ENCODE measurements around the gene TLR6. TPM values are rescaled to one million over a fixed set of nuclear protein-coding genes. Genes with fewer than 3 reads are reported as not detected.
"Not testable (repeated sequence)": the region's sequence is repeated elsewhere in the genome, so short reads cannot be mapped to it uniquely, and the experiment has no call there.

The TLR6 gene
- total and polyA plus RNA-seq, 2 experiments from 2014 or later: 0.24 to 1.1 TPM

- no peaks in the 10 kb centered on the region for H3K79me2 ChIP-seq
- TF ChIP-seq EZH2phosphoT487 (IDR thresholded peaks at IDR 0.05; ENCODE audit: low read depth, severe bottlenecking, unreplicated experiment) (no peak), EZH2 (IDR thresholded peaks at IDR 0.05; ENCODE audit: borderline replicate concordance) (no peak), CTCF (IDR thresholded peaks at IDR 0.05; ENCODE audit: poor library complexity) (no peak)
- 88% methylated on average over 6 of the region's 6 CpGs for WGBS (ENCODE audit: low lambda C conversion rate, missing lambda C conversion rate)
- H3K27ac ChIP-seq: no peak overlapping the region
- H3K4me1 ChIP-seq (ENCODE audit: insufficient read depth): no peaks in the 10 kb centered on the region
- no peak for DNase-seq (ENCODE audit: low spot score)
- H3K36me3 ChIP-seq (replicated peaks; ENCODE audit: insufficient read depth, low read depth): no peaks in the 10 kb centered on the region
- H2AFZ ChIP-seq: no peak overlapping the region
- H3K4me3 ChIP-seq: no peak overlapping the region
- no peaks in the 10 kb centered on the region for H3K27me3 ChIP-seq
- no peaks in the 10 kb centered on the region for H3K9me3 ChIP-seq (ENCODE audit: low read depth)
- no peaks in the 10 kb centered on the region for H3K9me2 ChIP-seq (replicated peaks; ENCODE audit: insufficient read depth)
- H4K20me1 ChIP-seq (ENCODE audit: insufficient read depth, poor library complexity, severe bottlenecking): no peaks in the 10 kb centered on the region
- no peak overlapping the region for H3K4me2 ChIP-seq
Measured at GRCh38 chr4:38811297-38811696, 45.3 kb downstream of the TLR6 start.

- H3K27ac ChIP-seq; H3K4me1 ChIP-seq (ENCODE audit: insufficient read depth); H3K36me3 ChIP-seq (replicated peaks; ENCODE audit: insufficient read depth, low read depth); H3K4me2 ChIP-seq; H3K79me2 ChIP-seq; H3K27me3 ChIP-seq; H2AFZ ChIP-seq; DNase-seq (ENCODE audit: low spot score); H3K9me2 ChIP-seq (replicated peaks; ENCODE audit: insufficient read depth); H4K20me1 ChIP-seq (ENCODE audit: insufficient read depth, poor library complexity, severe bottlenecking); H3K4me3 ChIP-seq; H3K9me3 ChIP-seq (ENCODE audit: low read depth): not testable (repeated sequence)
- 98% methylated on average over 9 of the region's 29 CpGs for WGBS (ENCODE audit: low lambda C conversion rate, missing lambda C conversion rate)
Measured at GRCh38 chr4:38807462-38807861, 49.2 kb downstream of the TLR6 start.

- H3K4me3 ChIP-seq; H3K9me3 ChIP-seq (ENCODE audit: low read depth); H3K27ac ChIP-seq; H3K27me3 ChIP-seq; H3K79me2 ChIP-seq; H3K4me1 ChIP-seq (ENCODE audit: insufficient read depth); H3K36me3 ChIP-seq (replicated peaks; ENCODE audit: insufficient read depth, low read depth); H4K20me1 ChIP-seq (ENCODE audit: insufficient read depth, poor library complexity, severe bottlenecking); H3K9me2 ChIP-seq (replicated peaks; ENCODE audit: insufficient read depth); H3K4me2 ChIP-seq; DNase-seq (ENCODE audit: low spot score); H2AFZ ChIP-seq: not testable (repeated sequence)
- 98% methylated on average over 9 of the region's 9 CpGs for WGBS (ENCODE audit: low lambda C conversion rate, missing lambda C conversion rate)
Measured at GRCh38 chr4:38806251-38806650, 50.4 kb downstream of the TLR6 start.

- no peaks in the 10 kb centered on the region for H3K79me2 ChIP-seq
- H3K9me2 ChIP-seq (replicated peaks; ENCODE audit: insufficient read depth): no peaks in the 10 kb centered on the region
- 86% methylated on average over 5 of the region's 5 CpGs for WGBS (ENCODE audit: low lambda C conversion rate, missing lambda C conversion rate)
- H3K4me3 ChIP-seq: no peak overlapping the region
- H2AFZ ChIP-seq: no peak overlapping the region
- TF ChIP-seq EZH2 (IDR thresholded peaks at IDR 0.05; ENCODE audit: borderline replicate concordance): no peak
- no peak for DNase-seq (ENCODE audit: low spot score)
- H3K9me3 ChIP-seq (ENCODE audit: low read depth): no peaks in the 10 kb centered on the region
- no peaks in the 10 kb centered on the region for H3K36me3 ChIP-seq (replicated peaks; ENCODE audit: insufficient read depth, low read depth)
- H3K4me2 ChIP-seq: no peak overlapping the region
- H3K4me1 ChIP-seq (ENCODE audit: insufficient read depth): peaks cover 7% of the 10 kb centered on the region
- H3K27me3 ChIP-seq: no peaks in the 10 kb centered on the region
- H3K27ac ChIP-seq: no peak overlapping the region
- H4K20me1 ChIP-seq (ENCODE audit: insufficient read depth, poor library complexity, severe bottlenecking): no peaks in the 10 kb centered on the region
Measured at GRCh38 chr4:38805530-38806145, 51.0 kb downstream of the TLR6 start.

- H3K4me1 ChIP-seq (ENCODE audit: insufficient read depth): peaks cover 7% of the 10 kb centered on the region
- H2AFZ ChIP-seq: peak within 1 kb of the TSS; percentile 46
- TF ChIP-seq CTCF (IDR thresholded peaks at IDR 0.05; ENCODE audit: poor library complexity): peak; percentile 58
- no peak for TF ChIP-seq EZH2 (IDR thresholded peaks at IDR 0.05; ENCODE audit: borderline replicate concordance)
- no peaks in the 10 kb centered on the region for H3K36me3 ChIP-seq (replicated peaks; ENCODE audit: insufficient read depth, low read depth)
- H3K9me3 ChIP-seq (ENCODE audit: low read depth): no peaks in the 10 kb centered on the region
- H3K27ac ChIP-seq: peak within 1 kb of the TSS; percentile 58
- H3K79me2 ChIP-seq: no peaks in the 10 kb centered on the region
- no peaks in the 10 kb centered on the region for H4K20me1 ChIP-seq (ENCODE audit: insufficient read depth, poor library complexity, severe bottlenecking)
- no peaks in the 10 kb centered on the region for H3K9me2 ChIP-seq (replicated peaks; ENCODE audit: insufficient read depth)
- H3K27me3 ChIP-seq: no peaks in the 10 kb centered on the region
- peak within 1 kb of the TSS; percentile 54 for H3K4me2 ChIP-seq
- WGBS (ENCODE audit: low lambda C conversion rate, missing lambda C conversion rate): 53% methylated on average over 7 of the region's 7 CpGs
- no peak within 1 kb of the TSS for H3K4me3 ChIP-seq
- peak; percentile 46 for DNase-seq (ENCODE audit: low spot score)
Measured at GRCh38 chr4:38804654-38805295, 51.8 kb downstream of the TLR6 start, which contains the start of gene TLR1. TLR1 (minus strand) TSS chr4:38804791; CDS start chr4:38798831, 5,960 bp downstream.
